SK-N-SH (cell line): ENCODE measurements around the gene MS4A3. TPM values are rescaled to one million over a fixed set of nuclear protein-coding genes. Genes with fewer than 3 reads are reported as not detected.

ENCODE experiments used
- CTCF ChIA-PET: fragments of 300-600, 350-600 bp; formaldehyde crosslinking; extraction: SDS; loops from one replicate; lab custom pipeline; 2021; lab: Yijun Ruan, JAX
- POLR2A ChIA-PET: fragments of 350-600 bp; sonication (Branson Sonifier 250); formaldehyde crosslinking; extraction: SDS; loops from one replicate; lab custom pipeline; 2020; ENCODE audit warnings: antibody characterized with exemption, inconsistent platforms; lab: Yijun Ruan, JAX
- DNase-seq: peaks from one replicate; pipeline ENCODE4 v3.0.0; 2012
- H2AFZ ChIP-seq: fragments of 200-600 bp; sonication (generic); 2 replicates; pipeline ENCODE4 v1.8.1; 2016; ENCODE audit warnings: antibody characterized with exemption, mild to moderate bottlenecking, low read depth
- H3F3A ChIP-seq: fragments of 200-600 bp; sonication (generic); replicated peaks from 2 replicates; pipeline ENCODE3; 2016; ENCODE audit warnings: antibody characterized with exemption, mild to moderate bottlenecking; ENCODE audit not compliant: insufficient read depth
- H3K27ac ChIP-seq, 2 experiments: fragments of 200-500 bp in 1 of 2; fragments of 200-600 bp in 1 of 2; sonication (Bioruptor generic) in 1 of 2; sonication (generic), shearing (Covaris generic) in 1 of 2; 2 replicates each; pipeline versions ENCODE4 v1.5.1 to v1.6.1; 2014 to 2016; ENCODE audit warnings: low read depth in 2 of 2, inconsistent platforms in 1 of 2, low read length in 1 of 2, mild to moderate bottlenecking in 1 of 2, mixed read lengths in 1 of 2
- H3K27me3 ChIP-seq: fragments of 200-600 bp; sonication (generic), shearing (Covaris generic); 2 replicates; pipeline ENCODE4 v1.6.1; 2016; ENCODE audit warnings: mixed run types; ENCODE audit not compliant: insufficient read depth
- H3K36me3 ChIP-seq, 2 experiments: fragments of 200-500 bp in 1 of 2; fragments of 200-600 bp in 1 of 2; sonication (Bioruptor generic) in 1 of 2; sonication (generic) in 1 of 2; replicated peaks in 1 of 2; 2 replicates each; pipeline versions ENCODE3 to v1.5.1; 2014 to 2016; ENCODE audit warnings: low read length in 1 of 2, mild to moderate bottlenecking in 1 of 2; ENCODE audit not compliant: insufficient read depth in 2 of 2, control insufficient read depth in 1 of 2
- H3K4me1 ChIP-seq, 2 experiments: fragments of 200-500 bp in 1 of 2; fragments of 200-600 bp in 1 of 2; sonication (Bioruptor generic) in 1 of 2; sonication (generic), shearing (Covaris generic) in 1 of 2; 2 replicates each; pipeline versions ENCODE4 v1.5.1 to v1.6.1; 2014 to 2016; ENCODE audit warnings: low read depth in 1 of 2, low read length in 1 of 2, mixed run types in 1 of 2; ENCODE audit not compliant: insufficient read depth in 2 of 2, control insufficient read depth in 1 of 2
- H3K4me2 ChIP-seq: fragments of 200-600 bp; sonication (generic), shearing (Covaris generic); 2 replicates; pipeline ENCODE4 v1.6.1; 2017; ENCODE audit warnings: mixed run types
- H3K4me3 ChIP-seq, 2 experiments: fragments of 200-500 bp in 1 of 2; fragments of 200-600 bp in 1 of 2; sonication (Bioruptor generic) in 1 of 2; sonication (generic), shearing (Covaris generic) in 1 of 2; 2 replicates each; pipeline versions ENCODE4 v1.5.1 to v1.8.1; 2014 to 2016; ENCODE audit warnings: low read depth in 2 of 2, inconsistent platforms in 1 of 2, low read length in 1 of 2, mild to moderate bottlenecking in 1 of 2, mixed read lengths in 1 of 2, moderate library complexity in 1 of 2
- H3K79me2 ChIP-seq: fragments of 200-600 bp; sonication (generic); 2 replicates; pipeline ENCODE4 v1.8.1; 2017; ENCODE audit warnings: mild to moderate bottlenecking; ENCODE audit not compliant: insufficient read depth
- H3K9ac ChIP-seq: fragments of 200-600 bp; sonication (generic); 2 replicates; pipeline ENCODE4 v1.6.1; 2017; ENCODE audit warnings: mixed run types
- H3K9me2 ChIP-seq: fragments of 200-600 bp; sonication (generic); 2 replicates; pipeline ENCODE4 v1.6.1; 2017; ENCODE audit warnings: mixed run types
- H3K9me3 ChIP-seq: fragments of 200-600 bp; sonication (generic); 2 replicates; pipeline ENCODE4 v1.6.1; 2017; ENCODE audit warnings: mixed run types, mild to moderate bottlenecking, moderate library complexity
- H4K20me1 ChIP-seq: fragments of 200-600 bp; sonication (generic); 2 replicates; pipeline ENCODE4 v1.6.1; 2017; ENCODE audit warnings: mild to moderate bottlenecking, mixed run types; ENCODE audit not compliant: insufficient read depth
- CHD2 ChIP-seq: fragments of 150-350 bp; IDR thresholded peaks from 2 replicates; pipeline ENCODE4 v1.6.1; 2018; ENCODE audit warnings: low read length; ENCODE audit not compliant: partially characterized antibody
- ELF1 ChIP-seq: IDR thresholded peaks from 2 replicates; pipeline ENCODE4 v1.4.0; 2012
- EP300 ChIP-seq, 2 experiments: IDR thresholded peaks; 2 replicates each; pipeline versions ENCODE4 v1.4.0 to v1.6.1; 2012; ENCODE audit warnings: borderline replicate concordance in 1 of 2, low read depth in 1 of 2, low read length in 1 of 2
- EZH2phosphoT487 ChIP-seq: fragments of 200-600 bp; sonication (generic); IDR thresholded peaks from 2 replicates; pipeline ENCODE4 v1.6.1; 2017; ENCODE audit warnings: low read depth, mixed run types, mild to moderate bottlenecking, antibody characterized with exemption, moderate library complexity, borderline replicate concordance
- FOSL2 ChIP-seq: IDR thresholded peaks from 2 replicates; pipeline ENCODE4 v1.4.0; 2012; ENCODE audit warnings: low read depth, mild to moderate bottlenecking, moderate library complexity, borderline replicate concordance
- GABPA ChIP-seq: IDR thresholded peaks from 2 replicates; pipeline ENCODE4 v1.4.0; 2012; ENCODE audit warnings: low read depth, mild to moderate bottlenecking
- GATA2 ChIP-seq: sonication (generic); formaldehyde crosslinking; IDR thresholded peaks from 2 replicates; pipeline ENCODE4 v1.5.0; 2020; ENCODE audit warnings: mild to moderate bottlenecking, missing genetic modification reagents
- IRF3 ChIP-seq: fragments of 150-350 bp; IDR thresholded peaks from 2 replicates; pipeline ENCODE4 v1.6.1; 2016; ENCODE audit warnings: mild to moderate bottlenecking, low read depth, low read length
- JUND ChIP-seq: IDR thresholded peaks from 2 replicates; pipeline ENCODE4 v1.4.0; 2012
- MAX ChIP-seq: IDR thresholded peaks from 2 replicates; pipeline ENCODE4 v1.4.0; 2012; ENCODE audit warnings: low read depth
- MEF2A ChIP-seq: IDR thresholded peaks from 2 replicates; pipeline ENCODE4 v1.4.0; 2012; ENCODE audit warnings: low read depth, borderline replicate concordance
- MXI1 ChIP-seq: IDR thresholded peaks from 2 replicates; pipeline ENCODE4 v1.6.1; 2012; ENCODE audit warnings: mild to moderate bottlenecking, low read depth, low read length, improper control_type of control experiment
- NFIC ChIP-seq: IDR thresholded peaks from 2 replicates; pipeline ENCODE4 v1.4.0; 2012; ENCODE audit warnings: borderline replicate concordance
- NRF1 ChIP-seq: IDR thresholded peaks from 2 replicates; pipeline ENCODE4 v1.6.1; 2012; ENCODE audit warnings: low read depth, mild to moderate bottlenecking, low read length
- POLR2AphosphoS5 ChIP-seq: IDR thresholded peaks from 2 replicates; pipeline ENCODE4 v1.6.1; 2012; ENCODE audit warnings: low read depth, low read length
- RAD21 ChIP-seq: IDR thresholded peaks from 2 replicates; pipeline ENCODE4 v1.6.1; 2012; ENCODE audit warnings: mild to moderate bottlenecking, low read length
- RFX5 ChIP-seq: IDR thresholded peaks from 2 replicates; pipeline ENCODE4 v1.6.1; 2012; ENCODE audit warnings: mild to moderate bottlenecking, improper control_type of control experiment, low read length
- SMC3 ChIP-seq: IDR thresholded peaks from 2 replicates; pipeline ENCODE4 v1.6.1; 2012; ENCODE audit warnings: low read depth, low read length, improper control_type of control experiment
- TAF1 ChIP-seq: IDR thresholded peaks from 2 replicates; pipeline ENCODE4 v1.6.1; 2012; ENCODE audit warnings: low read depth, mild to moderate bottlenecking, low read length, moderate library complexity, borderline replicate concordance
- TCF12 ChIP-seq: IDR thresholded peaks from 2 replicates; pipeline ENCODE4 v1.4.0; 2012
- TEAD4 ChIP-seq: IDR thresholded peaks from 2 replicates; pipeline ENCODE4 v1.4.0; 2012; ENCODE audit warnings: mild to moderate bottlenecking, borderline replicate concordance; ENCODE audit not compliant: insufficient read depth
- WGBS: methylation state at CpG from one replicate; pipeline ENCODE4 v1.1.6; 2017; ENCODE audit warnings: low lambda C conversion rate; 5-methylcytosine and 5-hydroxymethylcytosine counted together
- polyA plus RNA-seq, 3 experiments: library from polyadenylated mRNA; depleted of rRNA; stranded (reverse); fragments of >200 nt; gene quantifications; 2 replicates each; pipeline ENCODE4 v1.2.3, GENCODE V29; 2012
- TF ChIP-seq, protein P1 (sequence below): fragments of 150-350 bp; IDR thresholded peaks from 2 replicates; pipeline ENCODE4 v1.6.1; 2017; ENCODE audit warnings: antibody characterized with exemption, low read length, low read depth, borderline replicate concordance
- TF ChIP-seq, protein P2 (sequence below): fragments of 200-600 bp; sonication (generic); IDR thresholded peaks from 2 replicates; pipeline ENCODE4 v1.6.1; 2017; ENCODE audit warnings: antibody characterized with exemption, mild to moderate bottlenecking, moderate library complexity
- TF ChIP-seq, protein P3 (sequence below): IDR thresholded peaks from 2 replicates; pipeline ENCODE4; 2012

Gene MS4A3
- polyA plus RNA-seq, 1 of the 3 experiments (the other 2 are of a cell fraction) = not detected

- no peaks in the 10 kb centered on the region for H3K79me2 ChIP-seq
- H3K4me2 ChIP-seq = no peak overlapping the region
- no peaks in the 10 kb centered on the region for H3K27me3 ChIP-seq
- H3K9ac ChIP-seq = no peak overlapping the region
- no peaks in the 10 kb centered on the region for H3K36me3 ChIP-seq
- DNase-seq = no peak
- 40% methylated on average over 1 of the region's 1 CpG for WGBS
- TF ChIP-seq EZH2phosphoT487 (no peak), SMC3 (no peak), POLR2AphosphoS5 (no peak), TAF1 (no peak), MXI1 (no peak), FOSL2 (no peak), MEF2A (no peak), TCF12 (no peak), NFIC (no peak), GABPA (no peak), MAX (no peak), ELF1 (no peak), EP300 (IDR thresholded peaks at IDR 0.05; ENCODE audit: borderline replicate concordance in 1 of 2, low read depth in 1 of 2, low read length in 1 of 2) (no peak)
- TF ChIP-seq, protein P1, sequence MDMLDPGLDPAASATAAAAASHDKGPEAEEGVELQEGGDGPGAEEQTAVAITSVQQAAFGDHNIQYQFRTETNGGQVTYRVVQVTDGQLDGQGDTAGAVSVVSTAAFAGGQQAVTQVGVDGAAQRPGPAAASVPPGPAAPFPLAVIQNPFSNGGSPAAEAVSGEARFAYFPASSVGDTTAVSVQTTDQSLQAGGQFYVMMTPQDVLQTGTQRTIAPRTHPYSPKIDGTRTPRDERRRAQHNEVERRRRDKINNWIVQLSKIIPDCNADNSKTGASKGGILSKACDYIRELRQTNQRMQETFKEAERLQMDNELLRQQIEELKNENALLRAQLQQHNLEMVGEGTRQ = no peak
- TF ChIP-seq, protein P2, sequence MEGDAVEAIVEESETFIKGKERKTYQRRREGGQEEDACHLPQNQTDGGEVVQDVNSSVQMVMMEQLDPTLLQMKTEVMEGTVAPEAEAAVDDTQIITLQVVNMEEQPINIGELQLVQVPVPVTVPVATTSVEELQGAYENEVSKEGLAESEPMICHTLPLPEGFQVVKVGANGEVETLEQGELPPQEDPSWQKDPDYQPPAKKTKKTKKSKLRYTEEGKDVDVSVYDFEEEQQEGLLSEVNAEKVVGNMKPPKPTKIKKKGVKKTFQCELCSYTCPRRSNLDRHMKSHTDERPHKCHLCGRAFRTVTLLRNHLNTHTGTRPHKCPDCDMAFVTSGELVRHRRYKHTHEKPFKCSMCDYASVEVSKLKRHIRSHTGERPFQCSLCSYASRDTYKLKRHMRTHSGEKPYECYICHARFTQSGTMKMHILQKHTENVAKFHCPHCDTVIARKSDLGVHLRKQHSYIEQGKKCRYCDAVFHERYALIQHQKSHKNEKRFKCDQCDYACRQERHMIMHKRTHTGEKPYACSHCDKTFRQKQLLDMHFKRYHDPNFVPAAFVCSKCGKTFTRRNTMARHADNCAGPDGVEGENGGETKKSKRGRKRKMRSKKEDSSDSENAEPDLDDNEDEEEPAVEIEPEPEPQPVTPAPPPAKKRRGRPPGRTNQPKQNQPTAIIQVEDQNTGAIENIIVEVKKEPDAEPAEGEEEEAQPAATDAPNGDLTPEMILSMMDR = no peak
- H3K9me2 ChIP-seq = no peaks in the 10 kb centered on the region
- no peaks in the 10 kb centered on the region for H3K9me3 ChIP-seq
- ChIA-PET CTCF (interaction anchor here (0.8 kb wide), 1 partner anchor 159 kb away, joined by 3 read pairs; no protein-coding TSS in a partner anchor), POLR2A (no interaction called here)
- H3K4me3 ChIP-seq = no peak overlapping the region
- no peaks in the 10 kb centered on the region for H3K4me1 ChIP-seq
- no peak overlapping the region for H3K27ac ChIP-seq
- no peaks in the 10 kb centered on the region for H3F3A ChIP-seq
- H4K20me1 ChIP-seq = no peaks in the 10 kb centered on the region; the same call in 1 of the 2 replicates
- H2AFZ ChIP-seq = no peak overlapping the region
Measured at GRCh38 chr11:60077981-60078380, 21.5 kb downstream of the MS4A3 start.

- H2AFZ ChIP-seq = no peak overlapping the region
- no peak for DNase-seq
- H4K20me1 ChIP-seq = no peaks in the 10 kb centered on the region; the same call in 1 of the 2 replicates
- H3K4me1 ChIP-seq = no peaks in the 10 kb centered on the region
- CTCF ChIA-PET = no interaction called here
- no peak overlapping the region for H3K27ac ChIP-seq
- no peaks in the 10 kb centered on the region for H3F3A ChIP-seq
- H3K9me2 ChIP-seq = no peaks in the 10 kb centered on the region
- POLR2A ChIA-PET = no interaction called here
- H3K36me3 ChIP-seq = no peaks in the 10 kb centered on the region
- no peak overlapping the region for H3K4me2 ChIP-seq
- TF ChIP-seq, protein P1 = no peak
- no peak for TF ChIP-seq ELF1
- no peak for TF ChIP-seq EZH2phosphoT487
- TF ChIP-seq NRF1 = no peak
- TF ChIP-seq, protein P3, sequence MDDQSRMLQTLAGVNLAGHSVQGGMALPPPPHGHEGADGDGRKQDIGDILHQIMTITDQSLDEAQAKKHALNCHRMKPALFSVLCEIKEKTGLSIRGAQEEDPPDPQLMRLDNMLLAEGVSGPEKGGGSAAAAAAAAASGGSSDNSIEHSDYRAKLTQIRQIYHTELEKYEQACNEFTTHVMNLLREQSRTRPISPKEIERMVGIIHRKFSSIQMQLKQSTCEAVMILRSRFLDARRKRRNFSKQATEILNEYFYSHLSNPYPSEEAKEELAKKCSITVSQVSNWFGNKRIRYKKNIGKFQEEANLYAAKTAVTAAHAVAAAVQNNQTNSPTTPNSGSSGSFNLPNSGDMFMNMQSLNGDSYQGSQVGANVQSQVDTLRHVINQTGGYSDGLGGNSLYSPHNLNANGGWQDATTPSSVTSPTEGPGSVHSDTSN = no peak
- TF ChIP-seq MEF2A = no peak
- TF ChIP-seq GATA2 (CRISPR knock-in tag) = no peak
- TF ChIP-seq IRF3 = no peak
- TF ChIP-seq JUND = no peak
- no peak for TF ChIP-seq POLR2AphosphoS5
- no peak for TF ChIP-seq CHD2
- TF ChIP-seq RAD21 = no peak
- no peak for TF ChIP-seq TEAD4
- no peak for TF ChIP-seq FOSL2
- no peak for TF ChIP-seq RFX5
- WGBS = 5% methylated on average over 4 of the region's 4 CpGs
- no peak overlapping the region for H3K9ac ChIP-seq
- no peaks in the 10 kb centered on the region for H3K27me3 ChIP-seq
- H3K9me3 ChIP-seq = no peaks in the 10 kb centered on the region
- H3K79me2 ChIP-seq = no peaks in the 10 kb centered on the region
- H3K4me3 ChIP-seq = no peak overlapping the region
Measured at GRCh38 chr11:60078745-60079144, 22.3 kb downstream of the MS4A3 start.
